MM.1S (cell line): ENCODE results near the gene LGI1.

Experiments used
- CTCF ChIP-seq: fragments of 300-600 bp; sonication (generic); IDR thresholded peaks from 2 replicates; pipeline ENCODE4 v1.5.1; 2016; ENCODE audit warnings: antibody characterized with exemption, low read length, mixed read lengths
- EZH2 ChIP-seq: fragments of 300-600 bp; sonication (generic); optimal IDR thresholded peaks from 2 replicates; pipeline ENCODE3; 2017; ENCODE audit warnings: low read depth, mild to moderate bottlenecking, antibody characterized with exemption, low read length, mixed read lengths
- EZH2phosphoT487 ChIP-seq: fragments of 300-600 bp; sonication (generic); IDR thresholded peaks from 2 replicates; pipeline ENCODE4 v1.6.1; 2018; ENCODE audit warnings: antibody characterized with exemption, low read length

- TF ChIP-seq CTCF (no peak), EZH2 (no peak), EZH2phosphoT487 (no peak)
Observed at GRCh38 chr10:93712593-93712992, 45.1 kb upstream of the LGI1 start.
